ENCODE measurements around the gene SP1. TPM values are rescaled to one million over a fixed set of nuclear protein-coding genes. Genes with fewer than 3 reads are reported as not detected.

Gene SP1
- total and polyA plus RNA-seq, 10 donors = 9.1 to 92.8 (median 84.1) TPM

GRCh38 chr12:53333289-53333688 is 46.7 kb upstream of the SP1 start:
- TF ChIP-seq POLR2AphosphoS5 (IDR thresholded peaks at IDR 0.05) = no peak
- no peak for TF ChIP-seq POLR2A (IDR thresholded peaks at IDR 0.05)
- no peak for TF ChIP-seq CTCF (IDR thresholded peaks at IDR 0.05 in 8 of 11, conservative IDR thresholded peaks at IDR 0.05 in 3 of 11)
- WGBS, 5 donors = 74 to 88% (median 86%) methylated on average over 4 of the region's 4 CpGs
- H3K9me3 ChIP-seq = no peaks in the 10 kb centered on the region
- no peak for DNase-seq
- peaks cover 0 to 11% (median 0%) of the 10 kb centered on the region in 6 donors for H3K4me1 ChIP-seq
- H3K27me3 ChIP-seq (replicated peaks in 1 of 7) = peaks cover 0 to 64% (median 6%) of the 10 kb centered on the region in 7 donors
- no peak overlapping the region for H3K4me3 ChIP-seq
- H3K36me3 ChIP-seq = no peaks in the 10 kb centered on the region
- intact Hi-C loops (cut with DNase I; ENCODE audit: low total_unique reads) = no loop called here
- no peak overlapping the region for H3K27ac ChIP-seq

GRCh38 chr12:53333845-53334244 is 46.1 kb upstream of the SP1 start:
- Histone ChIP-seq H3K4me1 (peaks cover 0 to 11% (median 0%) of the 10 kb centered on the region in 6 donors), H3K36me3 (no peaks in the 10 kb centered on the region), H3K9me3 (no peaks in the 10 kb centered on the region), H3K27me3 (replicated peaks in 1 of 7) (peaks cover 0 to 67% (median 6%) of the 10 kb centered on the region in 7 donors), H3K27ac (no peak overlapping the region), H3K4me3 (no peak overlapping the region)
- intact Hi-C loops (cut with DNase I; ENCODE audit: low total_unique reads) = no loop called here
- 59 to 72% (median 66%) methylated on average over 6 to 7 of the region's 7 CpGs for WGBS, 5 donors
- TF ChIP-seq POLR2AphosphoS5 (IDR thresholded peaks at IDR 0.05) (no peak), POLR2A (IDR thresholded peaks at IDR 0.05) (no peak), CTCF (IDR thresholded peaks at IDR 0.05 in 8 of 11, conservative IDR thresholded peaks at IDR 0.05 in 3 of 11) (no peak)
- no peak for DNase-seq

GRCh38 chr12:53334822-53335221 is 45.2 kb upstream of the SP1 start:
- TF ChIP-seq CTCF (IDR thresholded peaks at IDR 0.05 in 8 of 11, conservative IDR thresholded peaks at IDR 0.05 in 3 of 11) = no peak
- TF ChIP-seq POLR2AphosphoS5 (IDR thresholded peaks at IDR 0.05) = no peak
- TF ChIP-seq POLR2A (IDR thresholded peaks at IDR 0.05) = no peak
- intact Hi-C loops (cut with DNase I; ENCODE audit: low total_unique reads) = no loop called here
- no peaks in the 10 kb centered on the region for H3K36me3 ChIP-seq
- no peak overlapping the region for H3K27ac ChIP-seq
- peaks cover 0 to 73% (median 6%) of the 10 kb centered on the region in 7 donors for H3K27me3 ChIP-seq (replicated peaks in 1 of 7)
- H3K4me3 ChIP-seq = no peak overlapping the region
- 72 to 96% (median 92%) methylated on average over 7 to 8 of the region's 8 CpGs for WGBS, 5 donors
- H3K9me3 ChIP-seq = no peaks in the 10 kb centered on the region
- H3K4me1 ChIP-seq = peaks cover 0 to 11% (median 0%) of the 10 kb centered on the region in 6 donors
- DNase-seq = no peak

- Histone ChIP-seq H3K9me3 (no peaks in the 10 kb centered on the region), H3K27me3 (replicated peaks in 1 of 7) (peaks cover 0 to 68% (median 6%) of the 10 kb centered on the region in 7 donors), H3K4me3 (no peak within 1 kb of the TSS), H3K4me1 (peaks cover 0 to 11% (median 0%) of the 10 kb centered on the region in 6 donors), H3K36me3 (no peaks in the 10 kb centered on the region), H3K27ac (no peak within 1 kb of the TSS)
- WGBS, 5 donors = 19 to 36% (median 33%) methylated on average over 14 to 15 of the region's 15 CpGs
- TF ChIP-seq CTCF (IDR thresholded peaks at IDR 0.05 in 8 of 11, conservative IDR thresholded peaks at IDR 0.05 in 3 of 11) = no peak
- TF ChIP-seq POLR2AphosphoS5 (IDR thresholded peaks at IDR 0.05) = no peak
- TF ChIP-seq POLR2A (IDR thresholded peaks at IDR 0.05) = no peak
- intact Hi-C loops (cut with DNase I; ENCODE audit: low total_unique reads) = no loop called here
- no peak for DNase-seq
Observed at GRCh38 chr12:53336181-53336681, 43.7 kb upstream of the SP1 start, which contains the start of gene SP7. Gene SP7 (minus strand): TSS chr12:53336354. CDS start chr12:53335646, 708 bp downstream.
